ENCODE data around the gene EOLA2.
"Not testable (repeated sequence)": the region's sequence is repeated elsewhere in the genome, so short reads cannot be mapped to it uniquely, and the experiment has no call there.

EOLA2 gene

DNA sequence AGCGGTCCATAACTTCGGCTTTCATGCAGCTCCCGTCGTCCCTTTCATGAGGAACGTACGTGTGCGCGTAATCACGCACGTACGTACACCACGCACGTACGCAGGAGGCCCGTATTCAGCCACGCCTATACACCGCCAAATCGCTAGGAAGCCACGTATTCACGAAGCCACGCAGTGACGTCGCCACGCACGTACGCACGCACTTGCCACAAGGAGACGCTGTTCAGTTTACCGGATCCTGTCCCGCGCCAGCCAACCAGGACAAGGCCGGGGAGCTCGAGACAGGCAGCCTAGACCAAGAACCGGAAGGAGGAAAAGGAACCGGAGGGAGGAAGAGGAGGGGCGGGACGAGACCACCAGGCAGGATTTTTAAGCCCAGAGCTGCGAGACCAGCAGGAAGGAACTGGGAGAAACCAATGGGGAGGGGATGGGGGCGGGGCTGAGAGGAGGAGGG is at the start of gene EOLA2:
EOLA2 (minus strand) TSS at position 65 of the 454 bp plus-strand sequence. CDS start 4,617 bp downstream, outside the sequence.
- DNase-seq, result peak; percentile 94

DNA sequence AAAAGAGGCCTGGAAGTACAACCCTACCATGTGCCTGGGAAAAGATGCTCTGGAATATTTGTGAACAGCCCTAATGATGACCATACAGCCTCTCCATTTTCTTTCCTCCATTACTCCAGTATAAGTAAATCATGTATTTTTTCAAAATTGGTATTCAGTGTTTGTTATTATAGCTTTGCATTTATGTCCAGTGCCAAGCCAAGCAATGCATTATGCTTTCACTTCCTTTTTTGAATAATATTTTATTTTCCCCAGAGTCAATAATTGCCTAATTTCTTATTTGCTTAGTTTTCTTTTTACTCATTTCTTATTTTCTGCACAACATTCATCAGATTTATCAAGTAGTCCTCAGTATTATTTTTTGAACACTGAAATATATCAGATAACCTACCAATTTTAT is 49.3 kb upstream of the EOLA2 start:
- no peak for DNase-seq

DNA sequence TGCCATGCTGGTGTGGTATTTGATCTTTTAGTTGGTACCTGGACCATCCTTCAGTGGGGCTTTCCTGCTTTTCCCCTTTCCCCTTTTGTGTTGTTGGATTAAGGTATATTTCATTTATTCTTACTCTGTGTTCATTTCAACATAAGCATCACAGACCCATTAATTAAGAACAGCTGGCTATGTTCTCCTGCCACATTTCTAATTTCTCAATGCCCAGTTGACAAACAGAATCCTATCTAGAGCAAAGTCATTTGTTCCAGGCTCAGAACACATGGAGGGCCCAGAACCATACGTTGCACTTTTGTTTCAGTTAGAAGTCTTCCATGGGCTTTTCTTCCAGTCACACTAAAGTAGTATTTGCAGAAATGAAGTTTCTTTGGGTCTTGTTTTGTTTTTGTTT is 46.1 kb upstream of the EOLA2 start:
- no peak for DNase-seq

DNA sequence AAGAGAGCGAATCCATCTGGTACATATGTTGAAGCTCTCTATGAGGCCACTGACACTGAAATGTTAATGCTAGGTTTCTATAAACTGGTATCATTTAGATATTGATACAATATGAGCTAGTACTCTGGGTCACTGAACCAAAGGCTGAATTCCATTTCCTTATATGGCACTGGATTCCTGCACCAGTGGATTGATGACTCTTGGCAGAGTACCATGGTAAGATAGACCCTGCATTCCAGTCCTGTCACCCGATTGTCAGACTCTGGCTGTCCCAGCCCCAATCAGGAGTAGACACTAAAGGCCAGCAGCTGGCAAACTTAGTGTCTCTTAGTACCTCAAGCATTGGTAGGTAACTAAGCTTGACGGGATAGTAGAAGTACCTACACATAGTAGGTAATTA is 44.0 kb upstream of the EOLA2 start:
- no peak for DNase-seq

DNA sequence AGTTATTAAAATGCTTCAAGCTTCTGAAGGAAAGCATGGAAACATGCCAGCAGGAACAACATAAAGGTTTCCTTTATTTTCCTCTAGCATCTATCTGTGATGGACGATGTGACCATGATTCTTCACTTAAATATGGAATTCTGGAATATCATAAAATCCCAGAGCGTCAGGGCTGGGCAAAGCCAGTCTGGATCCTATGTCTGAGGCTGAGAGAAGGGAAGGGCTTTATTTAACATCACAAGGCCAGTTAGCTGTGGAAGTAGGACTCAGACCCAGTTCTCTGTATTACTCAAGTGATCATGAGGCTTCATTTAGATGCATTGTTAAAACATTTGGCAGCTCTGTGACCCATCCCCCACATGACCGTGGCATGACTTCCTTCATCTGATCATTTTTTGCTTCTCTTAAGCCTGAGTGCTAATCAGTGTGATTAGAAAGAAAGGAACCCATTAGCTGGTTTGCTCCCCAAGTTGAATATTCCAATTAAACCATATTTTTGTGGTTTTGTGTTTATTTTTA is 40.9 kb upstream of the EOLA2 start:
- no peak for DNase-seq

DNA sequence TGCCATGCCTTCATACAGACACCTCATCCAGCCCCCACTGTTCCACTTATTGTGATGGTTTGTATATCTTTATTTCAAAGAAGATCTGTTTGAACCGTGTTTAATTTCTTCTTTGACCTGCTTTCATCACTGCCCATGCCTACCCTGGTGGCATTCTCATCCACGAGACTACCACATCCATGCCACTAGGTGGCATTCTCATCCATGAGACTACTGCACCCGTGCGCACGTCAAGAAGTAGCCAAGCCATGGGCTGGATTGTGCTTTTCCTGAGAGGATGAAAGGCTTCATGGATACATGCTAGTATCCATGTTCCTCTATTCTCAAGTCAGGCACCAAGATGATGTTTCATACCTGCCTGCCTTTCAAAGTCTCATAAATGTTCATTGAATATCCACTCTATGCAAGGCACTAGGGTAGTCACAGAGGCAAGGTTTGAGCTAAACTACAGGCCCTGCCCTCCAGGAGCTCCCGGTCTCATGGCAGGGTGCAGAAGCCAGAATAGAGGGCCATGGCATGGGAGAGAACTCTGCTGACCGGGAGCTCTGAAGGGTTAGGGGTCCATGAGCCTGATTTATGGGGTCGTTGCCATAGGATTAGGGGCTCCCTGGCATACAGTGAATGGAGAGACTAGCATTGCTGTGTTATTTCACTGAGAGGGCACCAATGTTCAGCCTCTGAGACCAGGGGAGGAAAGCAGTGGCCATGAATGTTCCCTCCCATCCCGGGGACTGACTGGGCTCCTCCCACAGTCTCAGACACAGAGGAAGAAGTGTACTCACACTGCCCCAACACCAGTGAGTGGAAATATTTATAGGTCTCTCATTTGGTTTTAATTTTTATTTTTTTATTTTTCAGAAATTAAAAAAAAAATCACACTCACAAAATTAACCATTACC is 24.8 kb upstream of the EOLA2 start:
- peak; percentile 9 for DNase-seq

DNA sequence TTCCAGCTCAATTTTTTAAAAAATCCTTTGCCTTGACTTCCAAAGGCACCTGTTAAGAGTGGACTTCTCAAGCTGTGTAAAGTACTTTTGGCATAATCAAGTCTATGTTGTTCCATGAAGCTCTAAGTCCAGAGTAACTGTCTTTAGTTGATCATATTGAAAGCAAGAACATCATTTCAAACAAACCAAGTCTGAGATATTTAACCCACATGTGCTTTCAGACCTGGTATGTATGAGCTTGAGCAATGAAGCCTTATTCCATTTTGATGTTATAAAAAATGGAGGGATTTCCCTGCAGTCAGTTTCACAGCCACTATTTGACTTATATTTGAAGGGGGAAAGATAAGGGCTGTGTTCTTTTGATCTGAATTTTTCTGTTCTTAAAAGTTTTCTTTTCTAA is 23.7 kb upstream of the EOLA2 start:
- DNase-seq, result no peak

DNA sequence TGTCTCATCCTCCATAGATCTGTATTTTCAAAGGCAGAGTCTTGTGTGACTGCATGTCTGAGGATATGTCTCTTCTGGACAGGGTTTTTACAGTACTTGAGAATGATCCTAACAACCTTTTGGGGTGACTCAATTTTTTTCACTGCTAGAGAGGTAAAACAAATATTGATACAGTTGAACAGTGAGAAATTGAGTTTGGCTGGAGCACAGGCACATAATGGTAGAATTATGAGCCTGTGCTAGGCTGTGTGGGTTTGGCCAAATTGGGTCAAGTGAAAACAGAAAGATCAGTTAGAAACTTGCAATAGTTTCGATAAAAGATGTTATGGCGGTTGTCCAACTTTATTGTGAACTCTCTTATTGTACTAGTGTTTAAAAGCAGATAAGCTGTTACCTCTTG is 23.3 kb upstream of the EOLA2 start:
- no peak for DNase-seq

DNA sequence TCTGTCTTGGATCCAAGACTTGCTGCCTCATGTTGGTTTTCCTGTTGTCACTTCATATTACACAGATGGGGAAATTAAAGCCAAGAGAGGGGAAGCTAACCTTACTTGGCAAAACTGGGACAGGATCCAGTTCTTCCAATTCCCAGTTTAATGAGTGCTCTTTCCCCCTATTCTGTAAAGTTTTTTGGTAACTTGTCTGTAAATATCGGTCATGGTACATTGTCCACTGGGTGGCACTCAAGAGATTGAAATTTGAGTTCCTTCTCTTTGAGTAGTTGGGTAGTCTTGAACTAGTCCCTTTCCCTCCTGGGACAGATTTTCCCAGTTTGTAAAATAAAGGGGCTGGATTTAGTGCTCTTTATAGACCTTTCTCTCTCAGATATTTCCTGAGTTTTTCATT is 12.4 kb upstream of the EOLA2 start:
- no peak for DNase-seq

DNA sequence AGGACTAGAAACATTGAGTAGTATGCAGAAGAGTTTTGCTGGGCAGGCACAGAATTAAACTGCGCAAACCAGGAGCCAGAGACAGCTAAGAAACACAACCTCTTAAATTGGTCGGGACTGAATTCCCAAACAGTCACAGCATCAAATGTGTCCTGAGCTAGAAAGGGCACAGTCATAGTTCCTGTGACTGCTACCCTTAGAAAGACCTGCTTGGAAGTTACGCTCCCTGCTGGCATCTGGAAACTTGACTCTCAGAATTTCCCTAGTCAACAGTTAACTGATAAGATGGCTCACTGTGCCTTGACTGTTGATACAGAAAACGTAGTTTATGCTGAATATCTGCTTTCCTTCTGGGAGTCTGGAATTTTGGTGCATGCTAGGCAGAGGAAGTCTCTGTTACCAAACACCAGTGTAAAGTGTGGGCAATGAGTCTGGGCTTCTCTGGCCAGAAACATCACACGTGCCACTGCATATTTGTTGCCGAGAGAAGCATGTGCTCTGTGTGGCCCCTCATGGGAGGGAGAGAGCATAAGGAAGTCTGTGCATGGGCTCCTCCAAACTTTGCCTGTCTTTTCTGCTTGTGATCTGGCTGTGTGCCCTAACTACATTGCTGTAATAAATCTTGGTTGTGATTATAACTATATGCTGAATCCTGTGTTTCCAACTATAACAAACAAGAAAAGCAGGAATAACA is 11.6 kb upstream of the EOLA2 start:
- no peak for DNase-seq

DNA sequence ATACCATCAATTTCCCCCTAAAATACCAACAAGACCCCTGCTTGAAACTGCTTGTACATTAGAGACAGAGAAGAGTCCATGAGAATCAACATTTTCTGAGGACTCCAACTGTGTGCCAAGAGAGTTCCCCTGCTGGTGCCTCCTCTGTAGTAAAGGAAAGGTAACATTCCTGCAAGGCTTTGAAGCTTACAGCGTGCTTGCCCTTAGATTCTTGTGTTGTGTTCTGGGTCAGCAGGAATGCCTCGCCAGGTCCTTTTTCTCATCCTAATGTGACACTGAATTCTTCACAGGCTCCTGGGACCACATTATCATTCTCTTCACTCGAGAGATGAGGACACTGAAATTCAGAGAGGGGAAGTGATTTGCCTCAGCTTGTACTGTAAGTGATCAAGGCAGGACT is 9.7 kb upstream of the EOLA2 start:
- DNase-seq, result no peak

DNA sequence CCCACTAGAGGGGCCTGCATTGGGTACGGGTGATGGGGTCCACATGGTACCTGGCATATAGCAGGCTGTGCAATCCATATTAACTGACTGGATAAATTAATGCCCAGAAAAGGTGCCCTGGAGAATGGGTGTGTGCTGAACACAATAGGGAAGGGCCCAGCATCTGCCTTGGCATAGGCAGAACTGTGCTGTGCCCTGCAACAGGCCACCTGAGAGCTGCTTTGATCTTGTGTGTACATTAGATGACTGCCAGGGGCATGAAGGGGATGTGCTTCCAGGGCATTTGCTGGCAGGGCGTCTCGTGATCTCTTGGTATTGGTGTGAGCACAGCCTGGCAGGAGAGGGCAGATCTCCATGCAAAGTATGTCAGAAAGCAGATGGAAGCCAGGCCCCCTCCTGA is 8.6 kb upstream of the EOLA2 start:
- DNase-seq, result not testable (repeated sequence)

DNA sequence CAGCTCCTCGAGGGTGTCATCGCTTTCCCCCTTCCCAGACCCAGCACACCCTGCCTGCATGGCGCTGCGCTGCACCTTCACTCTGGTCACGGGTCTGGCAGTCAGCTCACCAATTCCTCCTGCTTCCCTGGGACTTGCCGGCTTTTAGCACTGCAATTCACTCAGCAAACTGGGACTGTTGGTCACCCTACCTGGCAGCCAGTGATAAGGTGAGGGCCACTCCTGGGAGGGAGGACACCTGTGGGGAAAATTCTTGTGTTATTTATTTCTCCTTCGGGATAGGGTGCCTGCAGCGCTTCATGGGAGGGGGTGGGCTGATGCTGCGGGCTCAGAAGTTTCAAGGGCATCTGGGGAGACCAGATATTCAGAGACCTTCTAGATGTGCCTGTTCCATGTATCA is 7.5 kb upstream of the EOLA2 start:
- DNase-seq, result not testable (repeated sequence)

DNA sequence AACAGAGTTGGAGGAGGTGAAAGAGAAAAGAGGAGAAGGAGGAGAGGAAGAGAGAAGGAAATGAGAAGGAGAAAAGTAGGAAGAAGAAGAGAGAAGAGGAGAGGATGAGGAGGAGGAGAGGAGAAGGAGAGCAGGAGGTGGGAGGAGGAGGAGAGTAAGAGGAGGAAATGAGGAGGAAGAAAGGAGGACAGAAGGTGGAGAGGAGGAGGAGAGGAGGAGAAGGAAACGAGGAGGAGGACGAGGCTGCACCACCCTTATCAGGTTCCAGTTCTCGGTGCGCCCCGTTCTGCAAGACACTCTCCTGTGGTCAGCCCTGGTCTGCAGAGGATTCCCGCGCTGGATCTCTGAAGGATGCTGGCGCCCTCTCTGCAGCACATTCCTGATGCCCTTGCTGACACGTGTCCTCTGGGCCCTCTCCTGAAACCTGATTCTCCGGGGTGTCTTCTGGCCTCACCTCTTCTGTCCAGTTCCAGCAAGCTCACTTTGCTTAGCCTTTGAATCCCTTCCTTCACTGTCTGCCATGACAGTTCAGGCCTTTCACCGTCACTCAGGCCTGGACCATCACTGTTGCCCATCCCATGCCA is 6.9 kb upstream of the EOLA2 start:
- DNase-seq, result not testable (repeated sequence)

DNA sequence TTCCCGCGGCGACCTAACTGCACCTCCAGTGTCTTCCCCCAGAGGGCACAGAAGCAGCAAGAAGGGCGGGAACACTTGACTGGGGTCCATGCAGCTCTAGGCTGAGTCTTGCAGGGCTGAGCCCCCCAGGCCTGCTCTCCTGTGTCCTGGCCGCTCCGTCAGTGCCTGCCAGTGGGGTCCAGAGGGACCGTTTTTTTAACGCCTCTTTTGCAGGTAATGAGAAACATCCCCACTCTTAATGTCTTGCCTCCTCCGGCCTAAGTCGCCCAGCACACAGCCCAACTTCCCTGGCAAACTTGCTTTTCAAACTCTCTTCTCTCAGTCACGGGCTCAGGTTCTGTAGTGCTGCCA is 2.4 kb upstream of the EOLA2 start:
- not testable (repeated sequence) for DNase-seq

DNA sequence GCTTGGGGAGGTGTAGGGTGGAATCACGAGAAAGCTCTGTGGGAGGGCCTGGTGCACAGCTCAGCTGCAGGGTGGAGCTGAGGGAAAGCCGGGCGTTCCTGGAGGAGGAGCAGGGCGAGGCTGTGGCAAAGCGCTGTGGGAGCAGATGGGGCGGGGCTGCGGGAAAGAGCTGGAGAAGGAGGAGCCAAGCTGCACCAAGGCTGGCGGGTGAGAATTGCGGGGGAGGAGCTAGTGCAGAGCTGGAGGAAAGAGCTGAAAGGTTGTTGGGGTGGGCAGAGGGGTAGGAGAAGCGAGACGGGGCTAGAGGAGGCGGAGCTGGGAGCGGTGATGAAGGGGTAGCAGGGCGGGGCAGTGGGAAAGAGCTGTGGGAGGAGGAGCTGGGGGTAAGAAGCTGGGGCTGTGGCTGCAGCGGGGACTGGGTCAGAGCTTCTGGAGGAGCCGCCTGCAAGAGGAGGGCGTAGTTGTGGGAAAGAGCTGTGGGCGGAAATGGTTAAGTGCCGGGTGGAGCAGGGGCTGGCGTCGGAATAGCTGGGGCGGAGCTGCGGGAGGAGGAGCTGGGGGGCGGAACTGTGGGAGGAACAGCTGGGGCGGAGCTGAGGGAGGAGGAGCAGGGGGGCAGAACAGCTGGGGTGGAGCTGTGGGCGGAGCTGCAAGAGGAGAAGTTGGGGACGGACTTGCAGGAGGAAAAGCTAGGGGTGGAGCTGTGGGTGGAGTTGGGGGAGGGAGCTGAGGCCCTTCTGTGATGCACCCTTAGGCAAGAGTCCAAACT is 1.8 kb upstream of the EOLA2 start:
- DNase-seq, result peak; percentile 96

DNA sequence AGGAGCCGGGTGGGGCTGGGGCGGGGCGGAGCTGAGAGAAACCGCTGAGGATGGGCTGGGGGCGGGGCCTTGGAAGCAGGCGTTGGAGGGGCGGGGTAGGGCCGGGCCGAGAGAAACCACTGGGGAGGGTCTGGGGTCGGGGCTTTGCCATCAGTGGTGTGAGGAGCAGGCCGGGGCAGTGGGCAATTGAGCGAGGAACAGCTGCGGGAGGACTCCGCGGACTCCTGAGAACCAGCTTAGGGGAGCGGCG is 1.3 kb upstream of the EOLA2 start:
- DNase-seq, result no peak

DNA sequence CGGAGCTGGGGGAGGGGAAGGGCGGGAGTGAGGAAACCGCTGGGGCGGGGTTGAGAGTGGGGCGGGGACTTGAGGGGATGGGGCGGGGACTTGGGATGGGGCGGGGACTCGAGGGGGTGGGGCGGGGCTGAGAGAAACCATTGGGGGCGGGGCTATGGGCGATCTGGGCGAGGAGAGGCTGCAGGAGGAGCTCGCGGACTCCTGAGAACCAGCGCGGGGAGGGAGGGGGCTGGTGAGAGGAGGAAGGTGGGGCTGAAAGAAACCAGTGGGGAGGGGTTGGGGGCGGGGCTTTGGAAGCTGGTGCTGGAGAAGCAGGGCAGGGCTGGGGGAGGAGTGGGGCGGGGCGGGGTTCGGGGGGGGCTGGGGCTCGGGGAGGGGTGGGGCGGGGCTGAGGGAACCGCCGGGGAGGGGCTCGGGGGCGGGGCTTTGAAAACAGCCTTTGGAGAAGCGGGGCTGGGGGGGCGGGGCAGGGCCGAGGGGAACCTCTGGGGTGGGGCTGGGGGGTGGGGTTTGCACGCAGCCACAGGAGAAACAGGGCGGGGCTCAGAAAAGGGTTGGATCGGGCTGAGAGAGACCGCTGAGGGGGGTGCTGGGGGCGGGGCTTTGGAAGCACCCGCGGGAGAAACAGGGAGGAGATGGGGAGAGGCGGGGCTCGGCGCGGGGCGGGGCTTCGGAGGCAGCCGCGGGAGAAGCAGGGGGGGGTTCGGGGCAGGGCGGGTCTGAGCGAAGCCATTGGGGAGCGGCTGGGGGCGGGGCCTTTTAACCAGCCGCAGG is 777 bp upstream of the EOLA2 start:
- peak; percentile 93 for DNase-seq

DNA sequence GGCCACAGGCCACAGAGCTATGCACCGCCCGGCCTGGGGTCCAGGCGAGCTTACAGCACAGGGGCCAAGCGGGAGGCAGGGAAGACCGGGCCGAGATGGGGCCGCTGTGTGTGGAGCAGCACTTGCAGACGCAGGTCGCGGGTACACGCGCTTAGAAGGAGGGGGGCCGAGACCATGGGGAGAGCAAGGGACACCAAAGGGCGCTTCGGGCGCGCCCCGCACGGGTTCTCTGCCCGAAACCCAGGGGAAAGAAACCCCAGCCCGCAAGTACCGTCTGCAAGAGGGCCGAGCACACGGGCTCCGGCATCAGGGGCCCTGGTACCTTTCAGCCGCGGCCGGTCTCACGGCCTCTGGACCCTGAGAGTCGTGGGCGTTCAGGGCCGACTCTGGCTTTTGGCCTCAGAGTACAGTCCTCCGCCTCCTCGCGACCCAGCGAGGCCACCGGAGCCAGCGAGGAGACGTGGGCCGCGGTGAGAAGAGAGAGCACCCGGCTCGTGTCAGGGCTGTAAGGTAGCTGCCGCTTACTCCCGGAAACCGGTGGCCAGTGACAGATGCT is 342 bp downstream of the EOLA2 start:
- peak; percentile 11 for DNase-seq

DNA sequence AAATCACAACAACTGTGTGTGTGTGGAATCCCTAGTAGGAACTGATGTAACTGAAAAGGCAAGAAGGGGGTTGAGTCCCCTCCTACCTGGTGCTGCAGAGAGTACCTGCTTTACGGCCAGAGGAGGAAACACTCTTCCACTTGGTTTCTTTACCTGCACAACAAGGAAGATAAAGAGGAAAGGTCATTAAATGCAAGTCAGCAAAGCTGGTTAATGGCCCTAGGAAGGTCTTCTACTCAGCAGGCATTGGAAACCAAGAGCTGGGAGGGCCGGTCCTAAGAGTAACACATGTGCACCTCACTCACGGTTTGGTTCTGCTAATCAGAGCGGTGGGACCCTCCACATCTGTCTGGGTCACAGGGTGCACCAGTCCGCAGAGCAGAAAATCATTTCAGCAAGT is 963 bp downstream of the EOLA2 start:
- not testable (repeated sequence) for DNase-seq

DNA sequence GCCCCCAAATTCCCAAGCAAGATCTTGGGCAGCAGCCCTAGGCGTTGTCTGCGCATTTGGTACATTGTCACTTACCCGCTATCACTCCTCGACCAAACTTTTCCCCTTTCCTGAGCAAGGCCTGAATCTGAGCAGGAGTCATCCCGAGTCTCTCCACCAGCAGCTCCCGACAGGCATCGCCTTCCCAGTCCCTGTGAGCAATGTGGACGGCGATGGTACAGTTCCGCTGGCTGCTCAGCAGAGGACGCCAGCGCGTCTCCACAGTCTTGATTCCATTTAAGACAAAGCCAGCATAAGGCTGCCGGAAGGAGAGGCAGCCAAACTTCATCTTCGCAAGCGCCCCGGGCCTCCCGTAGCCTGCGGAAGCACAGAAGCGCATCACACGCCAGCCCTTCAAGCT is 4.7 kb downstream of the EOLA2 start:
- DNase-seq, result not testable (repeated sequence)

DNA sequence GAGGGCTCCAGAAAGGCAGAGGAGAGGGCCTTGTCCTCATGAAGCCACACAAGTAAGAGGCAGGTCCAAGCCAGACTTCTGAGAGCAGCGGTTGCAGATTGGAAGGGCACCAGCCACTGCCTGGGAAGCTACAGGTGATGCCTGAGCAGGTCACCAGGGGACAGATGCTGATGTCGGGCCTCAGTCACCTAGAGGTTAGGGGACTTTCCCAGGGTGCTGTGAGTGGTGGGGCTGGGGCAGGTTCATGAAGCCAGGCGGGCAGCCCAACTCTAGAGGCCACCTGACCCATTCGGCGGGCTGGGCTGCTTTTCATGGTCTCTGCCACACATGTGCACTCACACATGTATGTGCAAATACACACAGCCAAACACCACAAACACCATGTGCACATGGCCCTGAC is 5.3 kb downstream of the EOLA2 start:
- DNase-seq, result not testable (repeated sequence)

All from CD4-positive, alpha-beta T cell treated with Interleukin-17A for 4 hours (primary cell).